Keratinocyte (primary cell): ENCODE results near the gene HSD17B2. TPM values are rescaled to one million over a fixed set of nuclear protein-coding genes. Genes with fewer than 3 reads are reported as not detected.
"Not testable (repeated sequence)": the region's sequence is repeated elsewhere in the genome, so short reads cannot be mapped to it uniquely, and the experiment has no call there.

Source experiments
- DNase-seq: peaks from one replicate; pipeline ENCODE4 v3.0.0-alpha.2; 2011; ENCODE audit warnings: low read depth, missing footprints, low spot score
- FAIRE-seq: peaks from 2 replicates; lab custom pipeline; 2011; peaks lifted over from hg19 to GRCh38; lab: Jason Lieb, UNC
- H2AFZ ChIP-seq: 2 replicates; pipeline ENCODE4 v1.6.0; 2012; ENCODE audit warnings: low read length, control low read depth, inconsistent platforms; ENCODE audit not compliant: control insufficient read depth
- H3K27ac ChIP-seq: 2 replicates; pipeline ENCODE4 v1.5.1; 2011; ENCODE audit warnings: low read length; ENCODE audit not compliant: control insufficient read depth, insufficient read depth
- H3K27me3 ChIP-seq: 3 replicates; pipeline ENCODE4 v1.6.0; 2011; ENCODE audit warnings: low read length; ENCODE audit not compliant: control insufficient read depth, insufficient read depth; ENCODE audit errors: extremely low read depth
- H3K36me3 ChIP-seq, 2 experiments: 2 replicates in 1 of 2; 3 replicates in 1 of 2; pipeline ENCODE4 v1.5.1; 2011; ENCODE audit warnings: low read length in 2 of 2, mild to moderate bottlenecking in 1 of 2; ENCODE audit not compliant: control insufficient read depth in 2 of 2, insufficient read depth in 2 of 2; ENCODE audit errors: extremely low read depth in 1 of 2
- H3K4me1 ChIP-seq: 3 replicates; pipeline ENCODE4 v1.5.1; 2011; ENCODE audit warnings: low read length; ENCODE audit not compliant: control insufficient read depth, insufficient read depth; ENCODE audit errors: extremely low read depth
- H3K4me2 ChIP-seq: 3 replicates; pipeline ENCODE4 v1.6.0; 2011; ENCODE audit warnings: low read depth, low read length; ENCODE audit not compliant: control insufficient read depth, insufficient read depth; ENCODE audit errors: extremely low read depth
- H3K4me3 ChIP-seq, 3 experiments: fragments of 200-600 bp in 1 of 3; sonication (generic) in 1 of 3; 2 replicates in 2 of 3; 3 replicates in 1 of 3; pipeline ENCODE4 v1.5.1; 2011 to 2016; ENCODE audit warnings: low read length in 3 of 3, mild to moderate bottlenecking in 3 of 3, control low read depth in 2 of 3, inconsistent platforms in 1 of 3, low read depth in 1 of 3, mixed read lengths in 1 of 3, mixed run types in 1 of 3, moderate library complexity in 1 of 3; ENCODE audit not compliant: control insufficient read depth in 2 of 3, insufficient read depth in 2 of 3; ENCODE audit errors: extremely low read depth in 1 of 3
- H3K79me2 ChIP-seq: 2 replicates; pipeline ENCODE4 v1.6.0; 2012; ENCODE audit warnings: low read length; ENCODE audit not compliant: control insufficient read depth, insufficient read depth
- H3K9ac ChIP-seq: 3 replicates; pipeline ENCODE4 v1.6.0; 2011; ENCODE audit warnings: low read length; ENCODE audit not compliant: control insufficient read depth, insufficient read depth; ENCODE audit errors: extremely low read depth
- H3K9me1 ChIP-seq: 3 replicates; pipeline ENCODE4 v1.6.0; 2011; ENCODE audit warnings: low read length; ENCODE audit not compliant: control insufficient read depth, insufficient read depth; ENCODE audit errors: extremely low read depth
- H3K9me3 ChIP-seq: 2 replicates; pipeline ENCODE4 v1.5.1; 2012; ENCODE audit warnings: low read depth, low read length; ENCODE audit not compliant: control insufficient read depth
- H4K20me1 ChIP-seq: 3 replicates; pipeline ENCODE4 v1.6.0; 2011; ENCODE audit warnings: low read length; ENCODE audit not compliant: control insufficient read depth, insufficient read depth; ENCODE audit errors: extremely low read depth
- CTCF ChIP-seq, 3 experiments: IDR thresholded peaks in 1 of 3; conservative IDR thresholded peaks in 1 of 3; optimal IDR thresholded peaks in 1 of 3; 2 replicates in 2 of 3; 3 replicates in 1 of 3; pipeline versions ENCODE3 to v1.5.1; 2011; ENCODE audit warnings: low read length in 3 of 3, mild to moderate bottlenecking in 3 of 3, moderate library complexity in 2 of 3, control low read depth in 1 of 3, inconsistent platforms in 1 of 3; ENCODE audit not compliant: insufficient read depth in 2 of 3; ENCODE audit errors: extremely low read depth in 1 of 3
- EZH2 ChIP-seq: IDR thresholded peaks from one replicate; pipeline ENCODE4 v1.6.1; 2012; ENCODE audit warnings: inconsistent platforms, mild to moderate bottlenecking, low read length, moderate library complexity
- dilution Hi-C: fragments of 300-500 bp; cut with MboI; formaldehyde crosslinking; loops from one replicate; pipeline ENCODE4 v1.7.0; 2020; ENCODE audit warnings: low sequenced_read_pairs; ENCODE audit not compliant: extremely low pct_ligation_motif_present
- polyA plus RNA-seq, 5 experiments: library from polyadenylated mRNA; depleted of rRNA in 3 of 5; stranded (reverse) in 3 of 5; stranded (forward) in 1 of 5; unstranded in 1 of 5; fragments of >200 nt; gene quantifications; 1 replicate in 1 of 5; 2 replicates in 3 of 5; 3 replicates in 1 of 5; pipeline versions ENCODE4 v1.2.1 to v1.2.3, GENCODE V29; 2011 to 2012; ENCODE audit warnings: missing spikeins in 2 of 5, low read depth in 1 of 5, low replicate concordance in 1 of 5

Gene HSD17B2
- polyA plus RNA-seq, 1 donor (not counting 4 experiments of a cell fraction or from before 2014, with no cell fraction given): 3.1 TPM

GRCh38 chr16:82138478-82139285 is 103.6 kb downstream of the HSD17B2 start:
- Histone ChIP-seq H3K9me3 (no peaks in the 10 kb centered on the region), H2AFZ (peak overlapping the region; percentile 47), H3K4me2 (peak overlapping the region; percentile 67), H3K36me3 (peaks cover 1 to 5% of the 10 kb centered on the region in 2 experiments), H3K9me1 (no peaks in the 10 kb centered on the region), H3K27me3 (no peaks in the 10 kb centered on the region), H3K4me1 (peaks cover 6% of the 10 kb centered on the region), H3K4me3 (peak overlapping the region in 2 of 3 experiments; percentile 1 to 49), H4K20me1 (no peaks in the 10 kb centered on the region), H3K79me2 (no peaks in the 10 kb centered on the region), H3K27ac (peak overlapping the region; percentile 74), H3K9ac (peak overlapping the region; percentile 58)
- dilution Hi-C loops: no loop called here
- DNase-seq (no peak), FAIRE-seq (no peak)
- no peak for TF ChIP-seq CTCF (optimal IDR thresholded peaks at IDR 0.05 in 1 of 3, IDR thresholded peaks at IDR 0.05 in 1 of 3, conservative IDR thresholded peaks at IDR 0.05 in 1 of 3; ENCODE audit: extremely low read depth in 1 of 3, insufficient read depth in 2 of 3, low read length in 3 of 3)
- TF ChIP-seq EZH2: no peak

DNA sequence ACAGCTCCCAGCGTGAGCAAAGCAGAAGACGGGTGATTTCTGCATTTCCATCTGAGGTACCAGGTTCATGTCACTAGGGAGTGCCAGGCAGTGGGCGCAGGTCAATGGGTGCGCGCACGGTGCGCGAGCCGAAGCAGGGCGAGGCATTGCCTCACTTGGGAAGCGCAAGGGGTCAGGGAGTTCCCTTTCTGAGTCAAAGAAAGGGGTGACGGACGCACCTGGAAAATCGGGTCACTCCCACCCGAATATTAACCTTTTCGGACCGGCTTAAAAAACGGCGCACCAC is 104.2 kb downstream of the HSD17B2 start:
- H3K27me3 ChIP-seq, H3K4me1 ChIP-seq, H3K9me1 ChIP-seq, H3K36me3 ChIP-seq, H4K20me1 ChIP-seq, H3K9me3 ChIP-seq, dilution Hi-C loops, H3K79me2 ChIP-seq, DNase-seq, FAIRE-seq: not testable (repeated sequence)
- Histone ChIP-seq H3K9ac (peak overlapping the region; percentile 58), H3K4me2 (peak overlapping the region; percentile 67), H3K27ac (peak overlapping the region; percentile 74), H2AFZ (peak overlapping the region; percentile 47), H3K4me3 (peak overlapping the region in 1 of 3 experiments; percentile 49)
